GM12878 (cell line): ENCODE measurements around the gene DAZAP1. TPM values are rescaled to one million over a fixed set of nuclear protein-coding genes. Genes with fewer than 3 reads are reported as not detected.
A peak's percentile ranks its signal among the peaks of the same experiment; 100 is the strongest.

ENCODE experiments used
- CHD2 ChIP-seq: IDR thresholded peaks from 2 replicates; pipeline ENCODE4 v1.6.1; 2011; ENCODE audit warnings: low read depth, low read length, improper control_type of control experiment, borderline replicate concordance
- CHD4 ChIP-seq: fragments of 200-600 bp; sonication (generic); IDR thresholded peaks from 2 replicates; pipeline ENCODE4 v1.6.1; 2016; ENCODE audit warnings: mild to moderate bottlenecking
- CREB1 ChIP-seq: IDR thresholded peaks from 2 replicates; pipeline ENCODE4 v1.6.1; 2012; ENCODE audit warnings: low read depth, mild to moderate bottlenecking, inconsistent platforms
- E4F1 ChIP-seq: fragments of 450-650 bp; IDR thresholded peaks from 2 replicates; pipeline ENCODE4 v1.6.1; 2018; ENCODE audit warnings: borderline replicate concordance, mild to moderate bottlenecking; ENCODE audit not compliant: partially characterized antibody
- EP300 ChIP-seq, 2 experiments: fragments of 150-350 bp in 1 of 2; IDR thresholded peaks; 2 replicates each; pipeline ENCODE4 v1.6.1; 2011 to 2012; ENCODE audit warnings: low read depth in 2 of 2, low read length in 2 of 2, borderline replicate concordance in 1 of 2, improper control_type of control experiment in 1 of 2, inconsistent platforms in 1 of 2; ENCODE audit not compliant: control insufficient read depth in 1 of 2
- HDAC6 ChIP-seq: fragments of 200-600 bp; sonication (generic); IDR thresholded peaks from one replicate; pipeline ENCODE4 v1.8.0; 2017; ENCODE audit warnings: antibody characterized with exemption; ENCODE audit not compliant: unreplicated experiment
- IKZF1 ChIP-seq: fragments of 450-650 bp; conservative IDR thresholded peaks from 2 replicates; pipeline ENCODE4 v1.6.1; 2017; ENCODE audit warnings: antibody characterized with exemption, mild to moderate bottlenecking
- PAX5 ChIP-seq: IDR thresholded peaks from 2 replicates; pipeline ENCODE4 v1.6.1; 2011; ENCODE audit warnings: low read depth, low read length, borderline replicate concordance
- PML ChIP-seq: IDR thresholded peaks from 2 replicates; pipeline ENCODE4 v1.6.1; 2012; ENCODE audit warnings: low read length, inconsistent platforms
- POU2F2 ChIP-seq: IDR thresholded peaks from 3 replicates; pipeline ENCODE4 v1.6.1; 2011; ENCODE audit warnings: low read depth, mild to moderate bottlenecking, low read length, borderline replicate concordance
- RELA ChIP-seq: fragments of 450-650 bp; IDR thresholded peaks from 2 replicates; pipeline ENCODE4 v1.8.0; 2014; ENCODE audit warnings: borderline replicate concordance; ENCODE audit not compliant: partially characterized antibody
- SMC3 ChIP-seq: IDR thresholded peaks from 2 replicates; pipeline ENCODE4 v1.6.1; 2011; ENCODE audit warnings: low read length, improper control_type of control experiment, borderline replicate concordance
- ZNF622 ChIP-seq: fragments of 450-650 bp; IDR thresholded peaks from 2 replicates; pipeline ENCODE4 v1.6.1; 2017; ENCODE audit warnings: mild to moderate bottlenecking, inconsistent platforms
- ZNF687 ChIP-seq: fragments of 450-650 bp; IDR thresholded peaks from 2 replicates; pipeline ENCODE4 v1.6.1; 2017; ENCODE audit warnings: mild to moderate bottlenecking, moderate library complexity
- polyA plus RNA-seq, 11 experiments: library from polyadenylated mRNA; depleted of rRNA in 4 of 11; unstranded in 6 of 11; stranded (reverse) in 5 of 11; fragments of >200 nt; fragmentation: Nextera tagmentation in 4 of 11; fragmentation: Illumina TruSeq in 1 of 11; extraction: Ambion mirVana in 4 of 11; extraction: Trizol in 1 of 11; gene quantifications; 1 replicate in 1 of 11; 2 replicates in 10 of 11; pipeline versions ENCODE4 v1.2.1 to v1.2.3, GENCODE V29; 2011 to 2016; ENCODE audit warnings: inconsistent platforms in 2 of 11, missing spikeins in 2 of 11, low read depth in 1 of 11
- total RNA-seq, 4 experiments: library from RNA; depleted of rRNA in 3 of 4; stranded (reverse); fragments of >200 nt in 3 of 4; fragmentation: Illumina TruSeq in 1 of 4; extraction: Trizol in 1 of 4; gene quantifications; 2 replicates each; pipeline versions ENCODE4 v1.2.1 to v1.2.3, GENCODE V29; 2013 to 2021
- TF ChIP-seq, protein P1 (sequence below): fragments of 450-650 bp; formaldehyde crosslinking; IDR thresholded peaks from 2 replicates; pipeline ENCODE4 v1.4.0; 2022; ENCODE audit warnings: mild to moderate bottlenecking, moderate library complexity
- TF ChIP-seq, protein P2 (sequence below): fragments of 450-650 bp; formaldehyde crosslinking; IDR thresholded peaks from 2 replicates; pipeline ENCODE4 v1.4.0; 2020; ENCODE audit warnings: mild to moderate bottlenecking, moderate library complexity

DAZAP1 gene
- total and polyA plus RNA-seq, 10 of the 15 experiments (the other 5 are each of a cell fraction or from before 2014, with no cell fraction given): 9.9 to 240 (median 92.3) TPM

GRCh38 chr19:1406774-1407527 lies 435 bp upstream of the DAZAP1 start (continued):
- TF ChIP-seq, protein P1, sequence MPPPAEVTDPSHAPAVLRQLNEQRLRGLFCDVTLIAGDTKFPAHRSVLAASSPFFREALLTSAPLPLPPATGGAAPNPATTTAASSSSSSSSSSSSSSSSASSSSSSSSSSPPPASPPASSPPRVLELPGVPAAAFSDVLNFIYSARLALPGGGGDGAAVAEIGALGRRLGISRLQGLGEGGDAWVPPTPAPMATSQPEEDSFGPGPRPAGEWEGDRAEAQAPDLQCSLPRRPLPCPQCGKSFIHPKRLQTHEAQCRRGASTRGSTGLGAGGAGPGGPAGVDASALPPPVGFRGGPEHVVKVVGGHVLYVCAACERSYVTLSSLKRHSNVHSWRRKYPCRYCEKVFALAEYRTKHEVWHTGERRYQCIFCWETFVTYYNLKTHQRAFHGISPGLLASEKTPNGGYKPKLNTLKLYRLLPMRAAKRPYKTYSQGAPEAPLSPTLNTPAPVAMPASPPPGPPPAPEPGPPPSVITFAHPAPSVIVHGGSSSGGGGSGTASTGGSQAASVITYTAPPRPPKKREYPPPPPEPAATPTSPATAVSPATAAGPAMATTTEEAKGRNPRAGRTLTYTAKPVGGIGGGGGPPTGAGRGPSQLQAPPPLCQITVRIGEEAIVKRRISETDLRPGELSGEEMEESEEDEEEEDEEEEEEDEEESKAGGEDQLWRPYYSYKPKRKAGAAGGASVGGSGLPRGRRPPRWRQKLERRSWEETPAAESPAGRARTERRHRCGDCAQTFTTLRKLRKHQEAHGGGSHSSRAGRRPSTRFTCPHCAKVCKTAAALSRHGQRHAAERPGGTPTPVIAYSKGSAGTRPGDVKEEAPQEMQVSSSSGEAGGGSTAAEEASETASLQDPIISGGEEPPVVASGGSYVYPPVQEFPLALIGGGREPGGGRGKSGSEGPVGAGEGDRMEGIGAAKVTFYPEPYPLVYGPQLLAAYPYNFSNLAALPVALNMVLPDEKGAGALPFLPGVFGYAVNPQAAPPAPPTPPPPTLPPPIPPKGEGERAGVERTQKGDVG (CRISPR knock-in tag): no peak
- peak; percentile 99 for TF ChIP-seq IKZF1
- peak; percentile 50 for TF ChIP-seq ZNF687
- no peak for TF ChIP-seq E4F1
- TF ChIP-seq CREB1: peak; percentile 80
- no peak for TF ChIP-seq PAX5
- TF ChIP-seq, protein P2, sequence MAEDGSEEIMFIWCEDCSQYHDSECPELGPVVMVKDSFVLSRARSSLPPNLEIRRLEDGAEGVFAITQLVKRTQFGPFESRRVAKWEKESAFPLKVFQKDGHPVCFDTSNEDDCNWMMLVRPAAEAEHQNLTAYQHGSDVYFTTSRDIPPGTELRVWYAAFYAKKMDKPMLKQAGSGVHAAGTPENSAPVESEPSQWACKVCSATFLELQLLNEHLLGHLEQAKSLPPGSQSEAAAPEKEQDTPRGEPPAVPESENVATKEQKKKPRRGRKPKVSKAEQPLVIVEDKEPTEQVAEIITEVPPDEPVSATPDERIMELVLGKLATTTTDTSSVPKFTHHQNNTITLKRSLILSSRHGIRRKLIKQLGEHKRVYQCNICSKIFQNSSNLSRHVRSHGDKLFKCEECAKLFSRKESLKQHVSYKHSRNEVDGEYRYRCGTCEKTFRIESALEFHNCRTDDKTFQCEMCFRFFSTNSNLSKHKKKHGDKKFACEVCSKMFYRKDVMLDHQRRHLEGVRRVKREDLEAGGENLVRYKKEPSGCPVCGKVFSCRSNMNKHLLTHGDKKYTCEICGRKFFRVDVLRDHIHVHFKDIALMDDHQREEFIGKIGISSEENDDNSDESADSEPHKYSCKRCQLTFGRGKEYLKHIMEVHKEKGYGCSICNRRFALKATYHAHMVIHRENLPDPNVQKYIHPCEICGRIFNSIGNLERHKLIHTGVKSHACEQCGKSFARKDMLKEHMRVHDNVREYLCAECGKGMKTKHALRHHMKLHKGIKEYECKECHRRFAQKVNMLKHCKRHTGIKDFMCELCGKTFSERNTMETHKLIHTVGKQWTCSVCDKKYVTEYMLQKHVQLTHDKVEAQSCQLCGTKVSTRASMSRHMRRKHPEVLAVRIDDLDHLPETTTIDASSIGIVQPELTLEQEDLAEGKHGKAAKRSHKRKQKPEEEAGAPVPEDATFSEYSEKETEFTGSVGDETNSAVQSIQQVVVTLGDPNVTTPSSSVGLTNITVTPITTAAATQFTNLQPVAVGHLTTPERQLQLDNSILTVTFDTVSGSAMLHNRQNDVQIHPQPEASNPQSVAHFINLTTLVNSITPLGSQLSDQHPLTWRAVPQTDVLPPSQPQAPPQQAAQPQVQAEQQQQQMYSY (CRISPR knock-in tag): no peak
- no peak for TF ChIP-seq EP300 (IDR thresholded peaks at IDR 0.05; ENCODE audit: borderline replicate concordance in 1 of 2, control insufficient read depth in 1 of 2, low read depth in 2 of 2, low read length in 2 of 2)
- TF ChIP-seq CHD2: no peak; the same call in none of the 2 replicates
- TF ChIP-seq POU2F2: no peak
- TF ChIP-seq RELA: peak; percentile 53
- no peak for TF ChIP-seq CHD4
- TF ChIP-seq SMC3: no peak
- no peak for TF ChIP-seq HDAC6
- no peak for TF ChIP-seq ZNF622
- no peak for TF ChIP-seq PML
